ENCODE data around the gene MCTS1.

GRCh38 chrX:120653000-120653399 is 49.1 kb downstream of the MCTS1 start:
- TF ChIP-seq, protein P1, sequence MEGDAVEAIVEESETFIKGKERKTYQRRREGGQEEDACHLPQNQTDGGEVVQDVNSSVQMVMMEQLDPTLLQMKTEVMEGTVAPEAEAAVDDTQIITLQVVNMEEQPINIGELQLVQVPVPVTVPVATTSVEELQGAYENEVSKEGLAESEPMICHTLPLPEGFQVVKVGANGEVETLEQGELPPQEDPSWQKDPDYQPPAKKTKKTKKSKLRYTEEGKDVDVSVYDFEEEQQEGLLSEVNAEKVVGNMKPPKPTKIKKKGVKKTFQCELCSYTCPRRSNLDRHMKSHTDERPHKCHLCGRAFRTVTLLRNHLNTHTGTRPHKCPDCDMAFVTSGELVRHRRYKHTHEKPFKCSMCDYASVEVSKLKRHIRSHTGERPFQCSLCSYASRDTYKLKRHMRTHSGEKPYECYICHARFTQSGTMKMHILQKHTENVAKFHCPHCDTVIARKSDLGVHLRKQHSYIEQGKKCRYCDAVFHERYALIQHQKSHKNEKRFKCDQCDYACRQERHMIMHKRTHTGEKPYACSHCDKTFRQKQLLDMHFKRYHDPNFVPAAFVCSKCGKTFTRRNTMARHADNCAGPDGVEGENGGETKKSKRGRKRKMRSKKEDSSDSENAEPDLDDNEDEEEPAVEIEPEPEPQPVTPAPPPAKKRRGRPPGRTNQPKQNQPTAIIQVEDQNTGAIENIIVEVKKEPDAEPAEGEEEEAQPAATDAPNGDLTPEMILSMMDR (IDR thresholded peaks at IDR 0.05), result no peak
- TF ChIP-seq POLR2A (IDR thresholded peaks at IDR 0.05), result no peak
